ENCODE measurements around the gene TMEM239. TPM values are rescaled to one million over a fixed set of nuclear protein-coding genes. Genes with fewer than 3 reads are reported as not detected.
"Not testable (repeated sequence)": the region's sequence is repeated elsewhere in the genome, so short reads cannot be mapped to it uniquely, and the experiment has no call there.

TMEM239 gene
- total RNA-seq, 1 donor from 2014 or later: not detected

DNA sequence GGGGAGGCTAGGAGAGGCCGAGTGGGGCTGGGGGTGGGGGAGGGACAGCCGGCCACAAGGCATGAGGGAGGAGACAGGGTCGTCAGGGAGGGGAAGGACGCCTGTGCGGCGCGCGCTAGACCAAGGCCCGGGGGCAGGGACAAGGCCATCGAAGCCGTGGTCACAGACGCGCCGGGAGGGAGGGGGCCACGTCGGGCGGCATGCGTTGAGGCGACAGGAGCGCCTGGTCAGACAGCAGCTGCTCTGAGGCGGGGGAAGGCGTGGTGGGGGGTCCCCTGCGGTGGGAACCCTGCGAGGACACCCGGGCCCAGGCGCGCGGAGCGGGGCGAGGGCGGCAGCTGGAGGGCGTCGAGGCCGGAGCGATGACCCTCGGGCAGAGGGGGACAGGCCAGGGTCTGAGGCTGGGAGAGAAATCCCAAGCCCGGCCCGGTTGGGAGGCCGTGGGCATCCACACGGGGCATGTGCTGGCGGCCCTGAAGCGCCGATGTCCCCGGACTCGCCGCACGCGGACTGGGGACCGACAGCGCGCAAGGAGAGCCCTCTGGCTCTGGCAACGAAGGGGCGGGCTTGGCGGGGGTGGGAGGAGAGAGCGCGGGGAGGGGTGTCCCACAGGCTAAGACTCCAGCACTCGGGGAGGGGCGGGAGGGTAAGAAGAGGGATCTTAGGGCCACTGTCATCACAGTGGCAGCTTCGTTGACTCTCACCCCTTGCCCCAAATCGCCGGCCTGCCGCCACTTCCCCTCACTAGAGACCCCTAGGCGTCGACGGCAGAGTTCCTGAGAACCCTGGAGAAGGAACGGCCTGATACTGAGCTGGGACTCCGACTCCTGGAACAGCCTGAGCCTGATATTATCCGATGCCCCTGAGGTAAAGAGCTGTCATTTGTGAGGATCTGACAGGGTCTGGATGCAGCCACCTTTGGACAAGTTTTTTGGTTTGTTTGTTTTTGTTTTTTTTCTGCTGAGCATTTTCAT is 5.0 kb downstream of the TMEM239 start:
- DNase-seq: no peak

DNA sequence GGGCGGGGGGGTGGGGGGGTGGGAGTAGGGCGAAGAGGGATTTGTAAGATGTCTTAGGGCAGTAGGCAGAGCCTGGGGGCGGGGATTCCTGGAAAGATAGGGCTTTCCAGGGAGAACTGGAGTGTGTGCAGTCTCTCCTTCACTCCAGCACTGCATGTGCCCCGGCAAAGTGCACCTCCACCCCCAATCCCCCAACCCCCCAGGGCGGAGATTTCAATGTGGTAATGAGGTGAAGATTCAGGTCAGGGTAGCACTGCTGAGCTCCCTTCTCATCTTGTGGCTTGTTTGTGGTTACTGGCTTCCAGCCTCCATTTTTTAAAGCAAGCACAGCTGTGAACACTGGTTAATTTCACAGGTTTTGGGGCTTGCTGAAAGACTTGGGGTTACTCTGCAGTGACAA is 5.9 kb downstream of the TMEM239 start:
- no peak for DNase-seq

- no peak for DNase-seq
These were observed 9.6 kb downstream of the TMEM239 start for GRCh38 chr20:2825761-2826160.

DNA sequence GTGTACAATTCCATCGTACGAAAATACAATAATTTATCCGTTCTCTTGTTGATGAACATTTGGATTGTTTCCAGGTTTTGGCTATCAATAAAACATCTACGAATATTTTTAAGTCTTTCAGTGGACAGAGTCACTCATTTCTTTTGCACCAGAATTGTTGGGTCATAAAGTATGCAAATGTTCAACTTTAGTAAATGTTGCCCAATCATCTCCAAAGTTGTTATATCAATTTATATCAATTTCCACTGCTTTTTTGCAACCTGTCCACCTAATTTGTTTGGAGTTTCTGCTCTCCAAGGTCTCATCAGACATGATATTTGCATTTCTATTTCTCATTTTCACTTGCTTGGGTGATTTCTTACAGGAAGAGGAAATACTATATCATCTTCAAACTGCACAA is 10.5 kb downstream of the TMEM239 start:
- DNase-seq: no peak

DNA sequence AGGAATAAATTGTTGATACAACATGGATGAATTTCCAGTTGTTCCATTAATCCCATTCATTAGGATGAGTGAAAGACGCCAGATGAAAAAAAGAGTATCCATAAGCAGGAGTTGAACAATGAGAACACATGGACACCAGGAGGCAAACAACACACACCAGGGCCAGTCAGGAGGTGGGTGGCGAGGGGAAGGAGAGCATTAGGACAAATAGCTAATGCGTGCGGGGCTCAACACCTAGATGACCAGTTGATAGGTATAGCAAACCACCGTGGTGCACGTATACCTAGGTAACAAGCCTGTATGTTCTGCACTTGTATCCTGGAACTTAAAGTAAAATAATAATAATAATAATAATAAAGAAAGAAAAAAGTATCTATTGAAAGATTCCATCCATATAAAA is 13.2 kb downstream of the TMEM239 start:
- no peak for DNase-seq

- not testable (repeated sequence) for DNase-seq
These were observed 15.0 kb downstream of the TMEM239 start for GRCh38 chr20:2831206-2831605.

DNA sequence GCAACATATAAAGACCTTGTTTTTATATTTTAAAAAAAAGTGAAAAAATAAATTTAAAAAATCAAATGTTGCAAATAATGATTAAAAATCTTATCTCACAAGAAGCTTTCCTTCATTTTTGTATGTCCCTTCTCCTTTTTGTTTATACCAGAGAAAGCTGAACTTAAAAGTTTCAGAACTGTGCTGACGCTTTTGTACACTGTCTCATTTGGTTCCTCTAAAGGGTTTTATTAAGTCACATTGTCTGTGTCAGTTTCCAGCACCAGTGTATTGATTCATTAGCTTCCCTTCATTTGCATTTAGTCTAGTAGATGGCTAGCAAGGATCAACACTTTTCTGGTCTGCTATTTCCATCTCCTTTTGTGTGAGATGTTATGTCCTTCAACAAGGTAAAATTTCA is 17.6 kb downstream of the TMEM239 start:
- no peak for DNase-seq

DNA sequence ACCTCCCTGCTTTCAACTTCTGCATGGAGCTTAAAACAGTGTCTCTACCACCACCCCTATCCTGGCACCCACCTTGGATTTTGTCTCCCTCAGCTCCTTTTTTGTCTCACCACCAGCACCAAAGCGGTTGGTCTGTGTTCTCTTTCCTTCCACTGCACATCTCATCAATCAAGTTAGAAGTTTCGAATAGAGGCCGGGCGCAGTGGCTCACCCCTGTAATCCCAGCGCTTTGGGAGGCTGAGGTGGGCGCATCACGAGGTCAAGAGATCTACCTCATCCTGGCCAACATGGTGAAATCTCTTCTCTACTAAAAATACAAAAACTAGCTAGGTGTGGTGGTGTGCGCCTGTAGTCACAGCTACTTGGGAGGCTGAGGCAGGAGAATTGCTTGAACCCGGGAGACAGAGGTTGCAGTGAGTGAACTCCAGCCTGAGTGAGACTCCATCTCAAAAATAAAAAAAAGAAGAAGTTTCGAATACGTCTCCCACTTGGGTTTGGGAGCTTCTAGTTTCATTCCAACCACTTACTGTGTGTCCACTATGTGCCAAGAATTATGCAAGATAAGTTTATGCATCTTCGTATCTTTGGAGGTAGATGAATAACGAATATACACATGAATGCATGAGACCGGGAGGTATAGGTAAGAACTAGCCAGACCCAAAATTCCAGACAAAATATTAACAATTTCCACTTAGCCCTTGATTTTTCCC is 18.4 kb downstream of the TMEM239 start:
- DNase-seq: no peak

- no peak for DNase-seq
These were observed 19.2 kb downstream of the TMEM239 start for GRCh38 chr20:2835331-2835796.

- no peak for DNase-seq
These were observed 19.9 kb downstream of the TMEM239 start for GRCh38 chr20:2836035-2836434.

DNA sequence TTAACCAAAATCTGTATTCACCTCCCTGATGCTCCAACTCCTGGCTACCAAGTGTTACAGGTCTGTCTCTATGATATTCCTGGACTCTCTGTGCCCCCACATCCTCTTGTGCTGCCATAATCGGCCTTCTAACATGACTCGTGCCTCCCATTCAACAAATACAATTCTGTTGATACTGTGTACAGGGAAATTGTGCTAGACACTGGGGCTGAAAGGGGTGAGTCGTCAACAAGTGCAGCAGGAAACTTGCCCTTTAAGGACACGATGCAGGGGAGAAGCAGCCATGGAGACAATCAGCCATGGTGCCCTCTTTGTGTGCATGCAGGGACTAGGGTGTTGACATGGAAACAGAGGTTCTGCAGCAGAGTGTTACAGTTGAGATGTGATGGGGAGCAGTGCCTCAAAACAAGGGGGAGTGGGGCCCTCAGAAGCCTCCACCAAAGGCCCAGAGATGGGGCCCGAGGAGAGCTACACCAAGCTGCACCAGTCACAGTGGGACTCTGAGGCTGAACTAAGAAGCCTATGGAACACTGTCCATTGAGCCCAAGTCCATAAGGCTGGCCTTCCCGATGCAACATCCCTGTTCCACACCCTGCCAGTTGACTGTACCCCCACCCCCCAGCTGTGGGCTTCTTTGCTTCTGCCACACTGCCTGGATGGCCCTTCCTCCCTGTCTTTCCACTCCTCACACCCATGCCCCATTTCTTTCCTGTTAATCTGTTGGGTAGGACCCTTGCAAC is 21.2 kb downstream of the TMEM239 start:
- no peak for DNase-seq

DNA sequence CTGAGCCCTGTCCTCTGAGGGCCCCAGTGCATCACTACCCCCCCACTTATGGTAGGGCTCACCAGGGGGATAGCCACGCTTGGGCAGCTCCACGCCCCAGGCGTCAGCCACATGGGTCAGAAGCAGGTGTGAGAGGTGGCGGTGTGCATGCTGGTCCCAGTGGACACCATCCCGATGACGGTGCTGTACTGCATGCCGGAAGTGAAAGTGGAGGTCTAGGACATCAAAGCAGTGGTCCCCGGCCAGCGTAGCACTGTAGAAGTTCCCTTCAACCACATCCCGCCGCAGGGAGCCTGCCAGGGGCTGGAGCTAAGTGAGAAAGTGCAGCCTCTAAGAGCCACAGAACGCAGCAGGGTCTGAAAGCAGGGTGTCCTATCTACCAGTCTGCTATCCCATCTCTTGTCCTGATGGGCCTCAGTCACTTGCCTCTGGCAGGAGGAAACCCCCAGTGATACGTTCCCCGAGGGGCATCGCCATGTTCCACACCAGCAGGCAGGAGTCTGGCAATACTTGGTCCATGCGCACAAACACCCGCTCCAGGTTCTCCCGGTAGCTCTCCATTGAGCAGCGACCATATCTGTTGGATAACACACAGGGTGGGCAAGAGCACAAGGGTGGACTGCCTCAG is 22.1 kb downstream of the TMEM239 start:
- no peak for DNase-seq

GRCh38 chr20:2838847-2839671 is 22.9 kb downstream of the TMEM239 start:
- no peak for DNase-seq

- DNase-seq: no peak
These were observed 23.6 kb downstream of the TMEM239 start for GRCh38 chr20:2839732-2840137.

- DNase-seq: peak; percentile 79
These were observed 24.2 kb downstream of the TMEM239 start, which contains the start of the genes PCED1A and VPS16 for GRCh38 chr20:2840138-2840966. PCED1A (minus strand) TSS chr20:2840655; CDS start chr20:2839912, 743 bp downstream. VPS16 (plus strand) TSS chr20:2840745; CDS start chr20:2840775, 30 bp downstream.

- peak; percentile 43 for DNase-seq
These were observed 24.9 kb downstream of the TMEM239 start for GRCh38 chr20:2840967-2841531.

GRCh38 chr20:2845607-2846006 is 29.4 kb downstream of the TMEM239 start:
- DNase-seq: no peak

DNA sequence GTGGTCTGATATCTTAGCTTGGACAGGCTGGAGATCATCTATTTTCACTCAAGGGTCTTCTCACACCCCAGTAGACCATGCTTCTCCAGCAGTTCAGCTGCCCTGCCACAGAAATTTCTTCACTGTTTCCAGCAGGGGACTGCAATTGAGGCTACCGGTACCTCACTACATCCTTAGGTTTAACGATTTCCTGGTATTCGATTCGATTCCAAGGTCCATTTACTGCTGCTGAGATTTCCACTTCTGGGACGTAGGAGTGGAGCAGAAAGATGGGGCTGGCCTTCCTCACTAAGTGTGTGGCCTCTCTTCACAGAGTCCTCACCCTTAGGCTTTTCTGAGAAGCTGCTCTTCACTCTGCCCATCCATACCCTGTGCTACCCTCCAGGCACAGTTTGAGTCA is 30.5 kb downstream of the TMEM239 start:
- no peak for DNase-seq

DNA sequence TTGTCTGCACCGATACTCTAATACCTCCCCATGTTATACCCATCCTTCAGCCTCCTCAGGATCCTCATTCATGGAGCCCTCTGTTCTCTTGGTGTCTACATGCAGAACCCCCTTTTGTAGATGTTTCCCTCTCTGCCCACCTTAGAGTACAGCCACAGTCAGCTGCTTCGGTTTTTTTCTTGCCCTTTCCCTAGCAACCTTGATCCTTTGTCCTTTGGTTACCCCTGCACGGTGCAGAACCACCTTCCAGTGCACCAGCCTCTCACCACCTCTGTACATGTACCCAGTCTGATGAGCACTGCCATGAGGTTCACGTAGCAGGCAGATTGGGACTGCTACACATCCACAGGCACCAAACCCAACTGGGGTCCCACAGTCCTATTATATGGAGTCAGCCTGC is 31.6 kb downstream of the TMEM239 start:
- no peak for DNase-seq

- DNase-seq: no peak
These were observed 33.4 kb downstream of the TMEM239 start for GRCh38 chr20:2849529-2849928.

All from skin of body (tissue), 2 donors.